ENCODE results near the gene SLC35F4. TPM values are rescaled to one million over a fixed set of nuclear protein-coding genes. Genes with fewer than 3 reads are reported as not detected.

SLC35F4 gene
- total and polyA plus RNA-seq, 10 of the 15 experiments (the other 5 are each of a cell fraction or from before 2014, with no cell fraction given): 0.06 to 0.30 TPM; not detected in 8

DNA sequence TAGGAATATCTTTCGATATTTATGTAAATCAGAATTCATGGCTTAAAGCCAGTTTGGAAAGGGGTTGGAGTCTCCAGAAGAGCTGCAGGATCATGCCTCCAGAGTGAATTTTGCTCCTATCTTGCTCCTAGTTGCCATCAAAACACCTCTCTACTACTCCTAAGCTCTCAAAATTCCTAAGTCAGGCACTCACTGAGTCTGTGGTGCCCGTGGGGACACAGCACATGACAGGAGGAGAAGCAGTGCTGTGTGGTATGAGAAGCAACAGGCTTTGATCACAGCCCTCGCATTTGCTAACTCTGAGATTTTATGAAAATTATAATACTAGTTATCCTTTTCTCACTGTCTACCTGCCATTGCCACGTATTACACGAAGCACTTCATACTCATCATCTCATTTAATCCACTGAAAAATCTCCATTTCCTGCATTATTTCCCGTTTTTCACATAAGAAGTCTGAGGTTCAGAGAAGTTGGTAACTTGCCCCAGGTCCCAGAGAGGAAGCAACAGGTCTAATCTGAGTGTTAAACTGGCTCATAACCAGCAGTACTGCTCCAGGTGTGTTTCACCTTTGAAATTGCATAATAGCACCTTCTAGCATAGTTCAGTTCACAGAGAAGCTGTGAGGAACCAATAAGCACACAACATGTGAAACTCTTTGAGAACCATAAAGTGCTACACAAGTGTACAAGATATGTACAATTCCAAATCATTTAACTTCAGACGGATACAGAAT is 33.1 kb upstream of the SLC35F4 start (continued):
- TF ChIP-seq, protein P1, sequence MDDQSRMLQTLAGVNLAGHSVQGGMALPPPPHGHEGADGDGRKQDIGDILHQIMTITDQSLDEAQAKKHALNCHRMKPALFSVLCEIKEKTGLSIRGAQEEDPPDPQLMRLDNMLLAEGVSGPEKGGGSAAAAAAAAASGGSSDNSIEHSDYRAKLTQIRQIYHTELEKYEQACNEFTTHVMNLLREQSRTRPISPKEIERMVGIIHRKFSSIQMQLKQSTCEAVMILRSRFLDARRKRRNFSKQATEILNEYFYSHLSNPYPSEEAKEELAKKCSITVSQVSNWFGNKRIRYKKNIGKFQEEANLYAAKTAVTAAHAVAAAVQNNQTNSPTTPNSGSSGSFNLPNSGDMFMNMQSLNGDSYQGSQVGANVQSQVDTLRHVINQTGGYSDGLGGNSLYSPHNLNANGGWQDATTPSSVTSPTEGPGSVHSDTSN (IDR thresholded peaks at IDR 0.05; ENCODE audit: insufficient replicate concordance, low read depth, low read length): no peak
- TF ChIP-seq, protein P2, sequence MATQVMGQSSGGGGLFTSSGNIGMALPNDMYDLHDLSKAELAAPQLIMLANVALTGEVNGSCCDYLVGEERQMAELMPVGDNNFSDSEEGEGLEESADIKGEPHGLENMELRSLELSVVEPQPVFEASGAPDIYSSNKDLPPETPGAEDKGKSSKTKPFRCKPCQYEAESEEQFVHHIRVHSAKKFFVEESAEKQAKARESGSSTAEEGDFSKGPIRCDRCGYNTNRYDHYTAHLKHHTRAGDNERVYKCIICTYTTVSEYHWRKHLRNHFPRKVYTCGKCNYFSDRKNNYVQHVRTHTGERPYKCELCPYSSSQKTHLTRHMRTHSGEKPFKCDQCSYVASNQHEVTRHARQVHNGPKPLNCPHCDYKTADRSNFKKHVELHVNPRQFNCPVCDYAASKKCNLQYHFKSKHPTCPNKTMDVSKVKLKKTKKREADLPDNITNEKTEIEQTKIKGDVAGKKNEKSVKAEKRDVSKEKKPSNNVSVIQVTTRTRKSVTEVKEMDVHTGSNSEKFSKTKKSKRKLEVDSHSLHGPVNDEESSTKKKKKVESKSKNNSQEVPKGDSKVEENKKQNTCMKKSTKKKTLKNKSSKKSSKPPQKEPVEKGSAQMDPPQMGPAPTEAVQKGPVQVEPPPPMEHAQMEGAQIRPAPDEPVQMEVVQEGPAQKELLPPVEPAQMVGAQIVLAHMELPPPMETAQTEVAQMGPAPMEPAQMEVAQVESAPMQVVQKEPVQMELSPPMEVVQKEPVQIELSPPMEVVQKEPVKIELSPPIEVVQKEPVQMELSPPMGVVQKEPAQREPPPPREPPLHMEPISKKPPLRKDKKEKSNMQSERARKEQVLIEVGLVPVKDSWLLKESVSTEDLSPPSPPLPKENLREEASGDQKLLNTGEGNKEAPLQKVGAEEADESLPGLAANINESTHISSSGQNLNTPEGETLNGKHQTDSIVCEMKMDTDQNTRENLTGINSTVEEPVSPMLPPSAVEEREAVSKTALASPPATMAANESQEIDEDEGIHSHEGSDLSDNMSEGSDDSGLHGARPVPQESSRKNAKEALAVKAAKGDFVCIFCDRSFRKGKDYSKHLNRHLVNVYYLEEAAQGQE (IDR thresholded peaks at IDR 0.05; ENCODE audit: low read depth, low read length): no peak
- TF ChIP-seq SIN3A (IDR thresholded peaks at IDR 0.05; ENCODE audit: low read depth, low read length): no peak
- no peak for TF ChIP-seq NBN (IDR thresholded peaks at IDR 0.05)
- no peak for TF ChIP-seq ZNF274 (IDR thresholded peaks at IDR 0.05; ENCODE audit: insufficient read depth, insufficient read length)
- no peak for TF ChIP-seq KDM1A (IDR thresholded peaks at IDR 0.05; ENCODE audit: borderline replicate concordance)
- no peak for TF ChIP-seq SIX5 (IDR thresholded peaks at IDR 0.05; ENCODE audit: low read depth, low read length, severe bottlenecking)
- no peak for TF ChIP-seq FOS (IDR thresholded peaks at IDR 0.05; ENCODE audit: borderline replicate concordance, extremely low read depth, insufficient read length)
